ENCODE data around the gene STK4. TPM values are rescaled to one million over a fixed set of nuclear protein-coding genes. Genes with fewer than 3 reads are reported as not detected.

Gene STK4
- total and polyA plus RNA-seq, 7 donors, result 2.4 to 8.6 (median 5.6) TPM

DNA sequence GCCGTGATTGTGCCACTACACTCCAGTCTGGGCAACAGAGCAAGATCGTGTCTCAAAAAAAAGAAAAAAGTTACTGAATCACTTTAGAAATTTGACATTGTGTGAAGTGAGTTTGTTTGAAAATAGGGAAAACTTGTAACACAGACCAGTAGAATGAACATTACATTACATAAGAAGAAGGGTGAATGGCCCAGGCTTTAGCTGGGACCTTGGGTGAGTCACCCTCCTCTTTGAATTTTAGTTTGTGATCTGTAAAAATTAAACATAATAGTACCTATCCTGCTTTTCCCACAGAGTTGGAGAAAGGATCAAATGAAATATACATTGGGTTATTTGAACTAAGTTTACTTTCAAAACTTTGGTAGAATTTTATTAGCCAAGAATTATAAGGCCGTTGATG, 78.3 kb downstream of the STK4 start:
- Histone ChIP-seq H3K9me3 (no peaks in the 10 kb centered on the region), H3K4me1 (no peaks in the 10 kb centered on the region), H3K27me3 (ENCODE audit: insufficient read depth in 3 of 3, low read length in 2 of 3) (no peaks in the 10 kb centered on the region), H3K4me3 (no peak overlapping the region), H3K36me3 (ENCODE audit: insufficient read depth in 1 of 2, low read depth in 1 of 2) (no peaks in the 10 kb centered on the region), H3K27ac (no peak overlapping the region)
- 97 to 100% (median 97%) methylated on average over 3 of the region's 3 CpGs for WGBS, 3 donors
- TF ChIP-seq, protein P1, sequence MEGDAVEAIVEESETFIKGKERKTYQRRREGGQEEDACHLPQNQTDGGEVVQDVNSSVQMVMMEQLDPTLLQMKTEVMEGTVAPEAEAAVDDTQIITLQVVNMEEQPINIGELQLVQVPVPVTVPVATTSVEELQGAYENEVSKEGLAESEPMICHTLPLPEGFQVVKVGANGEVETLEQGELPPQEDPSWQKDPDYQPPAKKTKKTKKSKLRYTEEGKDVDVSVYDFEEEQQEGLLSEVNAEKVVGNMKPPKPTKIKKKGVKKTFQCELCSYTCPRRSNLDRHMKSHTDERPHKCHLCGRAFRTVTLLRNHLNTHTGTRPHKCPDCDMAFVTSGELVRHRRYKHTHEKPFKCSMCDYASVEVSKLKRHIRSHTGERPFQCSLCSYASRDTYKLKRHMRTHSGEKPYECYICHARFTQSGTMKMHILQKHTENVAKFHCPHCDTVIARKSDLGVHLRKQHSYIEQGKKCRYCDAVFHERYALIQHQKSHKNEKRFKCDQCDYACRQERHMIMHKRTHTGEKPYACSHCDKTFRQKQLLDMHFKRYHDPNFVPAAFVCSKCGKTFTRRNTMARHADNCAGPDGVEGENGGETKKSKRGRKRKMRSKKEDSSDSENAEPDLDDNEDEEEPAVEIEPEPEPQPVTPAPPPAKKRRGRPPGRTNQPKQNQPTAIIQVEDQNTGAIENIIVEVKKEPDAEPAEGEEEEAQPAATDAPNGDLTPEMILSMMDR (IDR thresholded peaks at IDR 0.05), result no peak
- DNase-seq (no peak), ATAC-seq (no peak)
- intact Hi-C loops (cut with DNase I), result loop anchor here (2.0 to 10.0 kb wide), 3 partner anchors 50 to 250 kb away; no protein-coding TSS in a partner anchor

GRCh38 chr20:45047581-45048119, 81.3 kb downstream of the STK4 start:
- intact Hi-C loops (cut with DNase I), result loop anchor here in 1 of 2 donors (10.0 kb wide), 1 partner anchor 247 kb away; no protein-coding TSS in a partner anchor
- DNase-seq, result no peak
- WGBS, 3 donors, result 84 to 89% (median 86%) methylated on average over 2 of the region's 2 CpGs
- no peaks in the 10 kb centered on the region for H3K36me3 ChIP-seq (ENCODE audit: insufficient read depth in 1 of 2, low read depth in 1 of 2)
- peaks cover 10% of the 10 kb centered on the region for H3K4me1 ChIP-seq
- no peak overlapping the region for H3K4me3 ChIP-seq
- H3K9me3 ChIP-seq, result no peaks in the 10 kb centered on the region
- no peak overlapping the region for H3K27ac ChIP-seq
- ATAC-seq, result no peak
- no peaks in the 10 kb centered on the region for H3K27me3 ChIP-seq (ENCODE audit: insufficient read depth in 3 of 3, low read length in 2 of 3)
- TF ChIP-seq, protein P1 (IDR thresholded peaks at IDR 0.05), result no peak

DNA sequence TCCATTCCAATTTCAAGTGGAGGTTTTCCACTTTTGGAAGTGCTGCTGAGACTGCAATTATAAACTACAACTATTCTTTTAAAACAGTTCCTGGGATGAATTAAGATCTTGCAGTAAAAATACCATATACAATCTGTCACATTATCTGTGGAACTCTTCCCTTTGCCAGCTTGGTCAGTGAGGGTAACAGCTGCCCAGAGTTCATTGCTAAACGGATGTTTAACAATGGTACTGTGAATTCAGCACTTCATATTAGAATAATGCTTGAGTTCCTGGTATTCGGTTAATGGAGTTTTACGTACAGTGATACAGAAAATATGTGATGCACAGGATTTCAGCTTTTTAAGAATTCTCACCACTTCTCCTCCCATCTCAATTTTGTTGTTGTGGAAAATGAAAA, 83.1 kb downstream of the STK4 start:
- Histone ChIP-seq H3K27ac (no peak overlapping the region), H3K27me3 (ENCODE audit: insufficient read depth in 3 of 3, low read length in 2 of 3) (no peaks in the 10 kb centered on the region), H3K9me3 (no peaks in the 10 kb centered on the region), H3K4me1 (peaks cover 10% of the 10 kb centered on the region), H3K4me3 (no peak overlapping the region), H3K36me3 (ENCODE audit: insufficient read depth in 1 of 2, low read depth in 1 of 2) (no peaks in the 10 kb centered on the region)
- TF ChIP-seq, protein P1 (IDR thresholded peaks at IDR 0.05), result no peak
- intact Hi-C loops (cut with DNase I), result loop anchor here in 1 of 2 donors (10.0 kb wide), 1 partner anchor 245 kb away; no protein-coding TSS in a partner anchor
- WGBS, 3 donors, result 50 to 62% (median 56%) methylated on average over 3 of the region's 3 CpGs
- no peak for DNase-seq
- no peak for ATAC-seq

DNA sequence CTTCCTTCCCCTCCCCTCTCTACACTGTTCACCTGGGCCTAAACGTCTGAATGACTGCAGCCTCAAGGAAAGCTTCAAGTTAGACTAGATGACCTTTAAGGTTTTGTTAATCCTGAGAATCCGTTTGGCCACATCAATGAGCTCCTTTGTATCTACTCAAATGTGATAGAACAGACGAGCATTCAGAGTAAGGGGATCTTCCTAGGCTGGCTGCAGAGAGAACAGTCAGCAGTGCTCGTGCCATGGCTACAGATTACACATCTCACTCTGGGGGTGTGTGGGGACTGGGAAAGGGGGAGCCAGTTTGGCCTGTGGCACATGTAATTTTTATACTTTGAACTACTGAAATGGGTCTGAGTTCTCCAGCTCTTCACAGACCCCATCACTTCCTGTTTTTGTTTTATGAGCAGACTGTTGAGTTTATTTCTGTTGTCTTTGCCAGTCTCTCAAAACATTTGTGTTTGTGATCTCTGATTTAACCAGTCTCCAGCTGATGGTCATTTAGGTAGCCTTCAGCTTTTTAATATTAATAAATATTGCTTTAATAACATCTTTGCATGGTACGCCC, 83.7 kb downstream of the STK4 start:
- intact Hi-C loops (cut with DNase I), result loop anchor here in 1 of 2 donors (10.0 kb wide), 1 partner anchor 245 kb away; no protein-coding TSS in a partner anchor
- WGBS, 3 donors, result 59 to 67% (median 64%) methylated on average over 5 of the region's 5 CpGs

More for the DNA sequence above, 83.7 kb downstream of the STK4 start:
- no peak overlapping the region for H3K4me3 ChIP-seq
- DNase-seq, result no peak
- H3K36me3 ChIP-seq (ENCODE audit: insufficient read depth in 1 of 2, low read depth in 1 of 2), result no peaks in the 10 kb centered on the region
- no peak overlapping the region for H3K27ac ChIP-seq
- H3K4me1 ChIP-seq, result peaks cover 10% of the 10 kb centered on the region
- no peaks in the 10 kb centered on the region for H3K9me3 ChIP-seq
- ATAC-seq, result no peak
- no peaks in the 10 kb centered on the region for H3K27me3 ChIP-seq (ENCODE audit: insufficient read depth in 3 of 3, low read length in 2 of 3)
- TF ChIP-seq, protein P1 (IDR thresholded peaks at IDR 0.05), result no peak
